ENCODE results near the gene TBC1D22A.

The TBC1D22A gene

GRCh38 chr22:46803031-46803880 is 40.8 kb downstream of the TBC1D22A start:
- Histone ChIP-seq H3K4me3 (no peak overlapping the region), H3K27ac (no peak overlapping the region)
- no peak for DNase-seq (ENCODE audit: low spot score)
- TF ChIP-seq CTCF (IDR thresholded peaks at IDR 0.05): peak; percentile 87

- no peak for DNase-seq (ENCODE audit: low spot score)
- no peak overlapping the region for H3K4me3 ChIP-seq
- TF ChIP-seq CTCF (IDR thresholded peaks at IDR 0.05): no peak
- H3K27ac ChIP-seq: no peak overlapping the region
These were observed 41.5 kb downstream of the TBC1D22A start for GRCh38 chr22:46803936-46804335.

- DNase-seq (ENCODE audit: low spot score): no peak
- TF ChIP-seq CTCF (IDR thresholded peaks at IDR 0.05): no peak
- no peak overlapping the region for H3K27ac ChIP-seq
- no peak overlapping the region for H3K4me3 ChIP-seq
These were observed 44.3 kb downstream of the TBC1D22A start for GRCh38 chr22:46806794-46807193.

GRCh38 chr22:46807458-46807857 is 45.0 kb downstream of the TBC1D22A start:
- no peak for TF ChIP-seq CTCF (IDR thresholded peaks at IDR 0.05)

GRCh38 chr22:46809153-46809885 is 46.9 kb downstream of the TBC1D22A start:
- no peak overlapping the region for H3K4me3 ChIP-seq
- DNase-seq (ENCODE audit: low spot score): no peak
- H3K27ac ChIP-seq: no peak overlapping the region
- TF ChIP-seq CTCF (IDR thresholded peaks at IDR 0.05): no peak

More at GRCh38 chr22:46807458-46807857, 45.0 kb downstream of the TBC1D22A start:
- no peak for DNase-seq (ENCODE audit: low spot score)
- Histone ChIP-seq H3K27ac (no peak overlapping the region), H3K4me3 (no peak overlapping the region)

GRCh38 chr22:46810856-46811786 is 48.7 kb downstream of the TBC1D22A start:
- no peak for TF ChIP-seq CTCF (IDR thresholded peaks at IDR 0.05)
- Histone ChIP-seq H3K4me3 (no peak overlapping the region), H3K27ac (no peak overlapping the region)
- no peak for DNase-seq (ENCODE audit: low spot score)
